MCF 10A (cell line): Measurements from ENCODE around the gene KIF6. TPM values are rescaled to one million over a fixed set of nuclear protein-coding genes. Genes with fewer than 3 reads are reported as not detected.

Source experiments
- BruUV-seq: library from RNA; stranded (reverse); fragments of 400-500 nt; replicated peaks from 2 replicates; lab custom pipeline; 2021; lab: Mats Ljungman, UMichigan
- CTCF ChIA-PET: fragments of 300-600 bp; sonication (Branson Sonifier 250); formaldehyde crosslinking; extraction: SDS; loops from one replicate; lab custom pipeline; 2021; ENCODE audit warnings: antibody characterized with exemption, inconsistent platforms; lab: Yijun Ruan, JAX
- POLR2A ChIA-PET: fragments of 300-600, 350-650 bp; sonication (Branson Sonifier 250); formaldehyde crosslinking; extraction: SDS; loops from one replicate; lab custom pipeline; 2020; ENCODE audit warnings: antibody characterized with exemption, inconsistent platforms; lab: Yijun Ruan, JAX
- DNase-seq: peaks from one replicate; pipeline ENCODE4 v3.0.0-alpha.2; 2018; ENCODE audit not compliant: unreplicated experiment
- H3K27ac Mint-ChIP-seq: one replicate; pipeline ENCODE4 v1.8.0; 2022; ENCODE audit warnings: mild to moderate bottlenecking, low read depth, mixed read lengths; ENCODE audit not compliant: unreplicated experiment
- H3K27me3 Mint-ChIP-seq: one replicate; pipeline ENCODE4 v1.8.0; 2022; ENCODE audit warnings: mixed read lengths; ENCODE audit not compliant: insufficient read depth, unreplicated experiment
- H3K36me3 Mint-ChIP-seq: one replicate; pipeline ENCODE4 v1.8.0; 2022; ENCODE audit warnings: mild to moderate bottlenecking, moderate library complexity, mixed read lengths; ENCODE audit not compliant: insufficient read depth, unreplicated experiment
- H3K4me1 Mint-ChIP-seq: one replicate; pipeline ENCODE4 v1.8.0; 2022; ENCODE audit warnings: mixed read lengths; ENCODE audit not compliant: insufficient read depth, unreplicated experiment
- H3K4me3 Mint-ChIP-seq: one replicate; pipeline ENCODE4 v1.8.0; 2022; ENCODE audit warnings: mild to moderate bottlenecking, moderate library complexity, mixed read lengths; ENCODE audit not compliant: unreplicated experiment
- H3K9me3 Mint-ChIP-seq: one replicate; pipeline ENCODE4 v1.8.0; 2022; ENCODE audit warnings: mixed read lengths; ENCODE audit not compliant: unreplicated experiment
- CTCF ChIP-seq: fragments of 200-600 bp; IDR thresholded peaks from one replicate; pipeline ENCODE4 v1.8.0; 2022; ENCODE audit warnings: antibody characterized with exemption, mild to moderate bottlenecking; ENCODE audit not compliant: unreplicated experiment
- intact Hi-C: fragments of 100-400 bp; cut with micrococcal nuclease; formaldehyde crosslinking; loops from 2 replicates; pipeline ENCODE4 v1.14.1; 2022
- total RNA-seq: library from RNA; stranded (reverse); gene quantifications from 2 replicates; pipeline ENCODE4 v1.2.3, GENCODE V29; 2022

KIF6 gene
- total RNA-seq, 1 experiment from 2014 or later, result 0.91 TPM

GRCh38 chr6:39426073-39426456 lies 299.1 kb downstream of the KIF6 start:
- no peaks in the 10 kb centered on the region for H3K27me3 Mint-ChIP-seq
- ChIA-PET CTCF (interaction anchor here (0.6 to 1.0 kb wide), 2 partner anchors 14 to 22 kb away, joined by 3 to 4 read pairs; no protein-coding TSS in a partner anchor), POLR2A (interaction anchor here (1.1 to 1.3 kb wide), 4 partner anchors 9 to 48 kb away, joined by 3 to 4 read pairs (median 4); no protein-coding TSS in a partner anchor)
- BruUV-seq, result no TSS peak
- no peak for TF ChIP-seq CTCF
- peaks cover 7% of the 10 kb centered on the region for H3K9me3 Mint-ChIP-seq
- peak overlapping the region; percentile 59 for H3K4me3 Mint-ChIP-seq
- no peaks in the 10 kb centered on the region for H3K36me3 Mint-ChIP-seq
- H3K27ac Mint-ChIP-seq, result no peak overlapping the region
- intact Hi-C loops, result no loop called here
- peak; percentile 93 for DNase-seq
- H3K4me1 Mint-ChIP-seq, result peaks cover 41% of the 10 kb centered on the region

GRCh38 chr6:39425346-39426072 lies 299.7 kb downstream of the KIF6 start:
- Mint-ChIP-seq H3K27ac (no peak overlapping the region), H3K4me3 (peak overlapping the region; percentile 59), H3K9me3 (peaks cover 7% of the 10 kb centered on the region), H3K27me3 (no peaks in the 10 kb centered on the region), H3K36me3 (no peaks in the 10 kb centered on the region), H3K4me1 (peaks cover 42% of the 10 kb centered on the region)
- DNase-seq, result no peak
- BruUV-seq, result TSS peak; percentile 34
- ChIA-PET POLR2A (interaction anchor here (0.6 to 1.3 kb wide), 4 partner anchors 27 to 275 kb away, joined by 3 to 4 read pairs (median 3); no protein-coding TSS in a partner anchor), CTCF (interaction anchor here (0.6 kb wide), 1 partner anchor 14 kb away, joined by 4 read pairs; no protein-coding TSS in a partner anchor)
- intact Hi-C loops, result no loop called here
- TF ChIP-seq CTCF, result no peak

- H3K4me1 Mint-ChIP-seq, result peaks cover 42% of the 10 kb centered on the region
- H3K27me3 Mint-ChIP-seq, result no peaks in the 10 kb centered on the region
- H3K27ac Mint-ChIP-seq, result no peak overlapping the region
- no peak for TF ChIP-seq CTCF
- H3K9me3 Mint-ChIP-seq, result peaks cover 2% of the 10 kb centered on the region
- no peak overlapping the region for H3K4me3 Mint-ChIP-seq
- DNase-seq, result no peak
- no TSS peak for BruUV-seq
- CTCF ChIA-PET, result no interaction called here
- no peaks in the 10 kb centered on the region for H3K36me3 Mint-ChIP-seq
- POLR2A ChIA-PET, result interaction anchor here (0.6 kb wide), 1 partner anchor 743 kb away, joined by 3 read pairs; no protein-coding TSS in a partner anchor
- intact Hi-C loops, result no loop called here
These were observed 300.4 kb downstream of the KIF6 start for GRCh38 chr6:39424831-39425230.

GRCh38 chr6:39422238-39422637 lies 303.0 kb downstream of the KIF6 start:
- TF ChIP-seq CTCF, result no peak
- Mint-ChIP-seq H3K27ac (peak overlapping the region; percentile 25), H3K9me3 (no peaks in the 10 kb centered on the region), H3K4me1 (peaks cover 29% of the 10 kb centered on the region), H3K27me3 (no peaks in the 10 kb centered on the region), H3K4me3 (no peak overlapping the region), H3K36me3 (no peaks in the 10 kb centered on the region)
- intact Hi-C loops, result no loop called here
- CTCF ChIA-PET, result no interaction called here
- no TSS peak for BruUV-seq
- DNase-seq, result no peak
- POLR2A ChIA-PET, result interaction anchor here (0.6 kb wide), 1 partner anchor 17 kb away, joined by 3 read pairs; no protein-coding TSS in a partner anchor
